Stomach (tissue), 9 donors: ENCODE measurements around the gene MCC. TPM values are rescaled to one million over a fixed set of nuclear protein-coding genes. Genes with fewer than 3 reads are reported as not detected.

Source experiments
- DNase-seq, 2 donors: peaks; one replicate each; pipeline versions ENCODE4 v3.0.0 to v3.0.0-alpha.2; 2013 to 2019
- H3K27ac ChIP-seq, 5 donors: fragments of 200-600 bp in 4 of 5; sonication (generic) in 4 of 5; one replicate each; pipeline ENCODE4 v1.5.1; 2013 to 2019; ENCODE audit warnings: mild to moderate bottlenecking in 1 of 5, moderate library complexity in 1 of 5
- H3K27me3 ChIP-seq, 3 donors: fragments of 200-600 bp; sonication (generic); one replicate each; pipeline ENCODE4 v1.5.1; 2017 to 2019; ENCODE audit warnings: mixed run types in 1 of 3
- H3K36me3 ChIP-seq, 4 donors: fragments of 200-600 bp; sonication (generic); 1 replicate in 3 of 4; 2 replicates in 1 of 4; pipeline ENCODE4 v1.5.1; 2016 to 2019
- H3K4me1 ChIP-seq, 4 donors: fragments of 200-600 bp; sonication (generic); one replicate each; pipeline ENCODE4 v1.5.1; 2016 to 2019
- H3K4me3 ChIP-seq, 4 donors: fragments of 200-600 bp; sonication (generic) in 3 of 4; one replicate each; pipeline ENCODE4 v1.5.1; 2016 to 2019; ENCODE audit warnings: mild to moderate bottlenecking in 1 of 4
- H3K9me3 ChIP-seq, 4 donors: fragments of 200-600 bp; sonication (generic); one replicate each; pipeline ENCODE4 v1.5.1; 2016 to 2019
- EP300 ChIP-seq: sonication (generic); formaldehyde crosslinking; IDR thresholded peaks from one replicate; pipeline ENCODE4 v1.6.1; 2017; ENCODE audit warnings: antibody characterized with exemption
- POLR2A ChIP-seq, 4 donors: fragments of 450-650 bp; IDR thresholded peaks; one replicate each; pipeline ENCODE4 v1.6.1; 2016; ENCODE audit warnings: antibody characterized with exemption in 4 of 4, control low read depth in 2 of 4, mild to moderate bottlenecking in 1 of 4, moderate library complexity in 1 of 4
- POLR2AphosphoS5 ChIP-seq, 3 donors: sonication (generic); formaldehyde crosslinking; IDR thresholded peaks; one replicate each; pipeline ENCODE4 v1.6.1; 2016; ENCODE audit warnings: antibody characterized with exemption in 3 of 3
- WGBS, 5 donors: extraction: QIAGEN DNeasy Blood & Tissue Kit in 3 of 5; methylation state at CpG; one replicate each; pipeline versions ENCODE4 v1.1.5 to v1.1.7; 2013 to 2018; 5-methylcytosine and 5-hydroxymethylcytosine counted together
- intact Hi-C: fragments of 100-400 bp; cut with DNase I; formaldehyde crosslinking; loops from one replicate; pipeline ENCODE4 v1.15.1; 2023; ENCODE audit warnings: low total_unique reads
- polyA plus RNA-seq, 3 donors: library from polyadenylated mRNA; stranded (reverse); fragments of 200-250 nt; gene quantifications; one replicate each; pipeline ENCODE4 v1.2.3, GENCODE V29; 2013
- total RNA-seq, 5 donors: library from RNA; depleted of rRNA; stranded (reverse); fragments of >200 nt; gene quantifications; one replicate each; pipeline versions ENCODE4 v1.1.0 to v1.2.3, GENCODE V29; 2014 to 2016
- TF ChIP-seq, protein P1 (sequence below), 7 experiments: fragments of 450-650 bp in 4 of 7; fragments of 200-600 bp in 3 of 7; sonication (generic) in 3 of 7; IDR thresholded peaks; one replicate each; pipeline ENCODE4 v1.5.1; 2016 to 2019; ENCODE audit warnings: antibody characterized with exemption in 7 of 7, control low read depth in 2 of 7, mild to moderate bottlenecking in 1 of 7
- donor health status: healthy with polysubstance abuse.
- donor health status: Bipolar disorder and iron deficiency.
- donor health status: healthy.

Gene MCC
- total and polyA plus RNA-seq, 8 donors: 3.8 to 35.1 (median 8.9) TPM

DNA sequence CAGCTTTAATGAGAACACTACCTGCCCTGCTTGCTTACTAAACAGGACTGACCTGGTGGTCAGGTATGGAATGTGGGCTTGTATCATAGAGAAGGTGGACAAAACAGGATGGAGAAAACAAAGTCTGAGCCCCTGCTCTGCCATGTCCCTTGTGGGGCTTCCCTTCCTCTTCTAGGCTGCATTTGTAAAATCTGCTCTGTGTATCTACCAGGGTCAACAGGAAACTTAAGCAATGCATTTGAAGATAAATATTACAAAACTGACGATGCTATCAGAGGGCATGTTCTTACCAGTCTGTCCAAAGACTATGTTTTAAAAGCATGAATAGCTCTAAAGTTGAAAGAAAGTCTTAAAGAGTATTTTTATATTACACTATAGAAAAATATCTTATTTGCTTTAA is 282.9 kb downstream of the MCC start:
- intact Hi-C loops: no loop called here

DNA sequence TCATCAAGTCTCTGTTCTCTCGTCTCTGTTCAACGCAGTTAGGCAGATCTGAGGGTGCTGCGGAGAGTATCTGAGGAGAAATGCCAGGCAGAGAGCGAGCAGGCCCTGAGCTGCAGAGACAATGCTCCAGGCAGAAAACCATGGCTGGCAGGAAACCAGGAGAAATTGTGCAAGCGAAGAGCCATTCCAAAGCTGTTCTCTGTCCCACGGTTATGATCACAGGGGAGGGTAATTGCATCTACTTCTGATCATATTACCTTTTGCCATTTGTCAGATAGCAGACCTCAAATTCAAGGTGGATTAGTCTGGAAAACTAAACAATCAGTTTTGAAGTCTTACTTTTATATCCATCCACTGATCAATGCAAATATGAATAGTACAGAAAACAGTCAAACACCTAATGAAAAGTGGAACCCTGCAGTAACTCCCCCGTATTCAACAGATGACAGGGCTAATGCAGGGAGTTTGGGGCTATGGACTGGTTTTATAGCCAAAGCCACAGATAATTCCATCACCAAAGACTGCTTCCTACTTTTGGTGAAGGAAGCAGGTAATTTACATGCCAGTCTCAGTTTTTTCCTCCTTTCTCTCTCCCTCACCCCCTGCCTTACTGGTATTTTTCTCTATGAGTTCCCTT is 283.6 kb downstream of the MCC start:
- intact Hi-C loops: no loop called here
- TF ChIP-seq POLR2A (IDR thresholded peaks at IDR 0.05) (no peak), POLR2AphosphoS5 (IDR thresholded peaks at IDR 0.05) (no peak), EP300 (no peak)
- TF ChIP-seq, protein P1, sequence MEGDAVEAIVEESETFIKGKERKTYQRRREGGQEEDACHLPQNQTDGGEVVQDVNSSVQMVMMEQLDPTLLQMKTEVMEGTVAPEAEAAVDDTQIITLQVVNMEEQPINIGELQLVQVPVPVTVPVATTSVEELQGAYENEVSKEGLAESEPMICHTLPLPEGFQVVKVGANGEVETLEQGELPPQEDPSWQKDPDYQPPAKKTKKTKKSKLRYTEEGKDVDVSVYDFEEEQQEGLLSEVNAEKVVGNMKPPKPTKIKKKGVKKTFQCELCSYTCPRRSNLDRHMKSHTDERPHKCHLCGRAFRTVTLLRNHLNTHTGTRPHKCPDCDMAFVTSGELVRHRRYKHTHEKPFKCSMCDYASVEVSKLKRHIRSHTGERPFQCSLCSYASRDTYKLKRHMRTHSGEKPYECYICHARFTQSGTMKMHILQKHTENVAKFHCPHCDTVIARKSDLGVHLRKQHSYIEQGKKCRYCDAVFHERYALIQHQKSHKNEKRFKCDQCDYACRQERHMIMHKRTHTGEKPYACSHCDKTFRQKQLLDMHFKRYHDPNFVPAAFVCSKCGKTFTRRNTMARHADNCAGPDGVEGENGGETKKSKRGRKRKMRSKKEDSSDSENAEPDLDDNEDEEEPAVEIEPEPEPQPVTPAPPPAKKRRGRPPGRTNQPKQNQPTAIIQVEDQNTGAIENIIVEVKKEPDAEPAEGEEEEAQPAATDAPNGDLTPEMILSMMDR (IDR thresholded peaks at IDR 0.05): no peak
- H3K9me3 ChIP-seq: no peaks in the 10 kb centered on the region
- peaks cover 0 to 36% (median 15%) of the 10 kb centered on the region in 4 donors for H3K4me1 ChIP-seq
- H3K27ac ChIP-seq: no peak overlapping the region
- peak in 1 of 2 donors; percentile 45 for DNase-seq
- no peaks in the 10 kb centered on the region for H3K27me3 ChIP-seq
- WGBS, 5 donors: 80 to 91% (median 82%) methylated on average over 7 of the region's 7 CpGs
- no peaks in the 10 kb centered on the region for H3K36me3 ChIP-seq
- H3K4me3 ChIP-seq: no peak overlapping the region

More for the DNA sequence above, 282.9 kb downstream of the MCC start:
- Histone ChIP-seq H3K9me3 (no peaks in the 10 kb centered on the region), H3K4me3 (no peak overlapping the region), H3K36me3 (no peaks in the 10 kb centered on the region), H3K27me3 (no peaks in the 10 kb centered on the region), H3K27ac (no peak overlapping the region), H3K4me1 (peaks cover 0 to 35% (median 15%) of the 10 kb centered on the region in 4 donors)
- 39 to 57% (median 52%) methylated on average over 1 of the region's 1 CpG for WGBS, 5 donors
- no peak for DNase-seq
- TF ChIP-seq EP300 (no peak), POLR2AphosphoS5 (IDR thresholded peaks at IDR 0.05) (no peak), POLR2A (IDR thresholded peaks at IDR 0.05) (no peak)
- TF ChIP-seq, protein P1 (IDR thresholded peaks at IDR 0.05): no peak

GRCh38 chr5:113203916-113204315 is 284.3 kb downstream of the MCC start:
- H3K9me3 ChIP-seq: no peaks in the 10 kb centered on the region
- DNase-seq: no peak
- H3K4me1 ChIP-seq: peaks cover 6 to 44% (median 17%) of the 10 kb centered on the region in 4 donors
- no peak overlapping the region for H3K4me3 ChIP-seq
- no peak overlapping the region for H3K27ac ChIP-seq
- H3K36me3 ChIP-seq: no peaks in the 10 kb centered on the region
- H3K27me3 ChIP-seq: no peaks in the 10 kb centered on the region
- WGBS, 5 donors: 93 to 95% (median 93%) methylated on average over 7 of the region's 7 CpGs
- TF ChIP-seq EP300 (no peak), POLR2AphosphoS5 (IDR thresholded peaks at IDR 0.05) (no peak), POLR2A (IDR thresholded peaks at IDR 0.05) (no peak)
- TF ChIP-seq, protein P1 (IDR thresholded peaks at IDR 0.05): no peak
- intact Hi-C loops: no loop called here

DNA sequence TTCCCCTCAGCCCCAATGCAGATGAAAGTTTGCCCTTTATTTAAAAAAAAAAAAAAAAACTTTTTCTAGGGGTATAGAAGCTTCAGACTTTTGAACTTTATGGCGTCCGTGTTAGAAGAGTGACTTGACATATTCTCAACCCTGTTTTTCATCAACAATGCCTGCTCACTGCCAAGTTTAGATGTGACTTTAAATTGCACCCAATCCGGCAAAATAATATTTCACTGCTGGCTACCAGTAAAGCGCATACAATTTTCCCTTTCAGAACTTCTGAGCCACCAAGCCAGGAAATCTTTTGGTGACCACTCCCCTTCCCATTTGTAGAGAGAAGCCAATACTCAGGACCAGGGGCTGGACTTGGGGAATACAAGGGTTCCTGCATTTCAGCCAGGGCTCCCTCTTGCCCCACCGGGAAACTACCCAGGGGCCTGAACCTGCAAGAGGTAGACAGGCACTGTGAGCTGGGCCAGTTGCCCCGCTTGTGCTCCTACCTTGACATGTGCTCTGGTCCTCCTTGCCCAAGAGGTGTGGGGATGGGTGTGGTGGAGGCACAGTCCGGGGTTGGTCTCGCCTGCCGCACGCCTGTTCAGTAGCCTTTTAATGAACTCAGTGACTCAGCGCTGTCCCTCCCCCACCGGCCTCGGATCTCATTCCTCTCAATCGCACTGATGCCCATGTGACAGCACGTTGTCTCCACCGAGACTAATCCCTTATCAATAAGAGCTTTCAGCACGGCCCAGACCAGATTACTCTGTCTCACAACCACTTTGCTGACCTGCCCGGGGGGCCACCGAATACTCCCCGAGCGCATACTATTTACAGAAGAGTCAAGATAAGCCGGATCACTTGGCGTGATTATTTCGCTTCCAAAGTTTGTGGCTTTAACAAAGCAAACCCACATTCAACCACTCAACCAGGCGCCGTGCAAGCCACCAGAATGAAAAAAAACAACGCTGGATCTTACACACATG is 285.2 kb downstream of the MCC start:
- intact Hi-C loops: no loop called here
- DNase-seq: peak; percentile 67 to 84
- TF ChIP-seq POLR2A (IDR thresholded peaks at IDR 0.05) (no peak), POLR2AphosphoS5 (IDR thresholded peaks at IDR 0.05) (peak in 2 of 3 donors; percentile 21 to 57)
- peaks cover 6 to 46% (median 18%) of the 10 kb centered on the region in 4 donors for H3K4me1 ChIP-seq
- no peaks in the 10 kb centered on the region for H3K36me3 ChIP-seq
- no peaks in the 10 kb centered on the region for H3K9me3 ChIP-seq
- no peaks in the 10 kb centered on the region for H3K27me3 ChIP-seq
- WGBS, 5 donors: 32 to 59% (median 42%) methylated on average over 26 to 27 of the region's 27 CpGs
- peak overlapping the region in 2 of 5 donors; percentile 11 to 41 for H3K27ac ChIP-seq
- peak overlapping the region in 1 of 4 donors; percentile 22 for H3K4me3 ChIP-seq
